Gastrocnemius medialis (tissue), 4 donors: ENCODE data around the gene CSRNP3. TPM values are rescaled to one million over a fixed set of nuclear protein-coding genes. Genes with fewer than 3 reads are reported as not detected.

Source experiments
- ATAC-seq, 2 donors: fragments of 150-250 bp; one replicate each; pipeline ENCODE4 v1.9.1; 2016
- DNase-seq, 2 donors: peaks; one replicate each; pipeline ENCODE4 v3.0.0-alpha.2; 2019
- H3K27ac ChIP-seq, 4 donors: fragments of 200-600 bp; sonication (generic); 1 replicate in 1 of 4; 2 replicates in 3 of 4; pipeline ENCODE4 v1.5.1; 2016 to 2018; ENCODE audit warnings: mild to moderate bottlenecking in 2 of 4, moderate library complexity in 1 of 4
- H3K27me3 ChIP-seq, 3 donors: fragments of 200-600 bp; sonication (generic) in 2 of 3; 1 replicate in 1 of 3; 2 replicates in 2 of 3; pipeline versions ENCODE4 v1.5.1 to v1.6.0; 2016 to 2019; ENCODE audit warnings: mild to moderate bottlenecking in 1 of 3, moderate library complexity in 1 of 3
- H3K36me3 ChIP-seq, 2 donors: fragments of 200-600 bp; sonication (generic) in 1 of 2; one replicate each; pipeline ENCODE4 v1.5.1; 2017 to 2018
- H3K4me1 ChIP-seq, 2 donors: fragments of 200-600 bp; sonication (generic) in 1 of 2; one replicate each; pipeline ENCODE4 v1.5.1; 2016 to 2017; ENCODE audit warnings: mild to moderate bottlenecking in 2 of 2
- H3K4me3 ChIP-seq, 4 donors: fragments of 200-600 bp; sonication (generic) in 3 of 4; 1 replicate in 1 of 4; 2 replicates in 3 of 4; pipeline ENCODE4 v1.5.1; 2016 to 2019; ENCODE audit warnings: mild to moderate bottlenecking in 2 of 4
- H3K9me3 ChIP-seq, 3 donors: fragments of 200-600 bp; sonication (generic) in 2 of 3; 1 replicate in 1 of 3; 2 replicates in 2 of 3; pipeline ENCODE4 v1.5.1; 2016 to 2019
- POLR2A ChIP-seq, 2 donors: fragments of 450-650 bp; IDR thresholded peaks; one replicate each; pipeline ENCODE4 v1.6.1; 2017; ENCODE audit warnings: antibody characterized with exemption in 2 of 2, mild to moderate bottlenecking in 2 of 2, moderate library complexity in 2 of 2
- in situ Hi-C, 4 donors: fragments of 200-750 bp; cut with MboI; loops; one replicate each; pipeline versions ENCODE4 v1.15.0 to v1.8.0; 2017; ENCODE audit warnings: low sequenced_read_pairs in 4 of 4
- intact Hi-C: fragments of 100-400 bp; cut with DNase I; formaldehyde crosslinking; loops from one replicate; pipeline ENCODE4 v1.15.1; 2023; ENCODE audit warnings: low total_unique reads
- total RNA-seq, 4 donors: library from RNA; depleted of rRNA; stranded (reverse); fragments of >200 nt; gene quantifications; one replicate each; pipeline versions ENCODE4 v1.1.0 to v1.2.3, GENCODE V29; 2016
- TF ChIP-seq, protein P1 (sequence below), 5 experiments: fragments of 450-650 bp in 3 of 5; fragments of 200-600 bp in 2 of 5; sonication (generic) in 2 of 5; IDR thresholded peaks in 4 of 5; conservative IDR thresholded peaks in 1 of 5; 1 replicate in 4 of 5; 2 replicates in 1 of 5; pipeline ENCODE4 v1.5.1; 2016 to 2019; ENCODE audit warnings: antibody characterized with exemption in 5 of 5, mild to moderate bottlenecking in 3 of 5, moderate library complexity in 3 of 5

The CSRNP3 gene
- total RNA-seq, 4 donors from 2014 or later: 0.05 to 0.27 (median 0.08) TPM

DNA sequence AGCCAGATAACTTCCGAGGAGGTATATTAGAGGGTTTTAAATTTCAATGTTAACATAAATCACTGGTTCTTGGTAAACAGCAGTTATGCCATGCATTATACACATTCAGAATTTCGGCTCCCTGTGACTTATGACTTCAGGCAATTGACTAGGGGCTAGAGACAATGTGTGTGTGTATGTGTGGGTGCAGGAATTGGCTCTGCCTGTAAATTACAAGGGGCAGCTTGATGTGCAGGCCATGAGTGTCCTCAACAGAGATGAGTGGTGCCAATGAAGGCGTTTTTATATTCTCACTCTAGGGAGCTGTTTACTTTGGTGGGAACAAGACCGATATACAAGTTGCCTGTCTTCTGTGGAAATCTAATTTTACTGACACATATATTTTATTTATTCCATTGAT lies 161.6 kb downstream of the CSRNP3 start:
- in situ Hi-C loops (no loop called here), intact Hi-C loops (no loop called here)
- ATAC-seq: no peak

GRCh38 chr2:165632594-165632993 lies 163.1 kb downstream of the CSRNP3 start:
- H3K27me3 ChIP-seq: no peaks in the 10 kb centered on the region
- H3K36me3 ChIP-seq: no peaks in the 10 kb centered on the region
- no peak for ATAC-seq
- H3K27ac ChIP-seq: no peak overlapping the region
- no peak for TF ChIP-seq POLR2A (IDR thresholded peaks at IDR 0.05)
- TF ChIP-seq, protein P1, sequence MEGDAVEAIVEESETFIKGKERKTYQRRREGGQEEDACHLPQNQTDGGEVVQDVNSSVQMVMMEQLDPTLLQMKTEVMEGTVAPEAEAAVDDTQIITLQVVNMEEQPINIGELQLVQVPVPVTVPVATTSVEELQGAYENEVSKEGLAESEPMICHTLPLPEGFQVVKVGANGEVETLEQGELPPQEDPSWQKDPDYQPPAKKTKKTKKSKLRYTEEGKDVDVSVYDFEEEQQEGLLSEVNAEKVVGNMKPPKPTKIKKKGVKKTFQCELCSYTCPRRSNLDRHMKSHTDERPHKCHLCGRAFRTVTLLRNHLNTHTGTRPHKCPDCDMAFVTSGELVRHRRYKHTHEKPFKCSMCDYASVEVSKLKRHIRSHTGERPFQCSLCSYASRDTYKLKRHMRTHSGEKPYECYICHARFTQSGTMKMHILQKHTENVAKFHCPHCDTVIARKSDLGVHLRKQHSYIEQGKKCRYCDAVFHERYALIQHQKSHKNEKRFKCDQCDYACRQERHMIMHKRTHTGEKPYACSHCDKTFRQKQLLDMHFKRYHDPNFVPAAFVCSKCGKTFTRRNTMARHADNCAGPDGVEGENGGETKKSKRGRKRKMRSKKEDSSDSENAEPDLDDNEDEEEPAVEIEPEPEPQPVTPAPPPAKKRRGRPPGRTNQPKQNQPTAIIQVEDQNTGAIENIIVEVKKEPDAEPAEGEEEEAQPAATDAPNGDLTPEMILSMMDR (IDR thresholded peaks at IDR 0.05 in 4 of 5, conservative IDR thresholded peaks at IDR 0.05 in 1 of 5): no peak
- in situ Hi-C loops (no loop called here), intact Hi-C loops (no loop called here)
- DNase-seq: no peak
- H3K4me3 ChIP-seq: no peak overlapping the region
- H3K9me3 ChIP-seq: no peaks in the 10 kb centered on the region
- H3K4me1 ChIP-seq: no peaks in the 10 kb centered on the region

More for the DNA sequence above, 161.6 kb downstream of the CSRNP3 start:
- Histone ChIP-seq H3K27ac (no peak overlapping the region), H3K4me3 (no peak overlapping the region), H3K4me1 (no peaks in the 10 kb centered on the region), H3K36me3 (no peaks in the 10 kb centered on the region), H3K9me3 (no peaks in the 10 kb centered on the region), H3K27me3 (no peaks in the 10 kb centered on the region)
- DNase-seq: no peak
- TF ChIP-seq, protein P1 (IDR thresholded peaks at IDR 0.05 in 4 of 5, conservative IDR thresholded peaks at IDR 0.05 in 1 of 5): no peak
- TF ChIP-seq POLR2A (IDR thresholded peaks at IDR 0.05): no peak

DNA sequence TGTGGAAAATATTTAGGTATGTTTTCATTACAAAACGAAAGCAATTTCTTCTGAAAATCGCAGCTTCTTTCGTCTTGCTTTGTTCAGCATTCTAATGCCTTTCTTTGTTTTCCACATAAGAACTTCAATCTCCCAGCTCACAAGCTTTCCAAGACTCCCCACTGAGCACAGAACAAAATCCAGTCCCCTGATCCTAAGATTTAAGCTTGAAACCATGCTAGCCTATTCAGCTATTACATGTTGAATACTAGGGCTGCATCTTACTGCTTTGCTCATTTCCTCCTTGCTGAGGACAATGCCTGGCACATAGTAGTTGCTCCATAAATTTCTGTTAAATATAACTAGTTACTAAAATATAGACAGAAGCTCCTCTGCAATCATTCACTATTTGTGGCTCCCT lies 163.9 kb downstream of the CSRNP3 start:
- Histone ChIP-seq H3K36me3 (no peaks in the 10 kb centered on the region), H3K9me3 (no peaks in the 10 kb centered on the region), H3K4me3 (no peak overlapping the region), H3K4me1 (no peaks in the 10 kb centered on the region), H3K27ac (no peak overlapping the region), H3K27me3 (no peaks in the 10 kb centered on the region)
- no peak for ATAC-seq
- TF ChIP-seq, protein P1 (IDR thresholded peaks at IDR 0.05 in 4 of 5, conservative IDR thresholded peaks at IDR 0.05 in 1 of 5): no peak
- no peak for TF ChIP-seq POLR2A (IDR thresholded peaks at IDR 0.05)
- no peak for DNase-seq
- in situ Hi-C loops (no loop called here), intact Hi-C loops (no loop called here)

DNA sequence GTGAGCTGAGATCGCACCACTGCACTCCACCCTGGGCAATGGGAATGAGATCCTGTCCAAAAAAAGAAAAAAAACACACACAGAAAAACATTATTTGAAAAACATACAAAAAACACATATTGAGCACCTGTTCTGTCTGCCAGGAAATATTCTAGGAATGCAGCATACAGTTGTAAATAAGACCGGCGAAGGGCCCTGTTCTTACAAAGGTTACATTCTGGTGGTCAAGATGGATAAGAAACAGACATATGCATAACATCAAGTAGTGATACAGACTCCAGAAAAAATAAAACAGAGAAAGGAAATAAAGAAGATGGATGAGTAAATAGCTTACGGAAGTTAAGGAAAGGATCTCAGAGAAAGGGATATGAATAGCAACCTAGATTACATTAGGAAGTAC lies 164.8 kb downstream of the CSRNP3 start:
- Histone ChIP-seq H3K4me1 (no peaks in the 10 kb centered on the region), H3K36me3 (no peaks in the 10 kb centered on the region), H3K4me3 (no peak overlapping the region), H3K9me3 (no peaks in the 10 kb centered on the region), H3K27ac (no peak overlapping the region), H3K27me3 (no peaks in the 10 kb centered on the region)
- in situ Hi-C loops: no loop called here
- TF ChIP-seq, protein P1 (IDR thresholded peaks at IDR 0.05 in 4 of 5, conservative IDR thresholded peaks at IDR 0.05 in 1 of 5): no peak
- TF ChIP-seq POLR2A (IDR thresholded peaks at IDR 0.05): no peak
- intact Hi-C loops: no loop called here
- ATAC-seq (no peak), DNase-seq (no peak)

- H3K36me3 ChIP-seq: no peaks in the 10 kb centered on the region
- H3K4me3 ChIP-seq: no peak overlapping the region
- DNase-seq (no peak), ATAC-seq (no peak)
- TF ChIP-seq, protein P1 (IDR thresholded peaks at IDR 0.05 in 4 of 5, conservative IDR thresholded peaks at IDR 0.05 in 1 of 5): no peak
- no peak for TF ChIP-seq POLR2A (IDR thresholded peaks at IDR 0.05)
- H3K27ac ChIP-seq: no peak overlapping the region
- in situ Hi-C loops (no loop called here), intact Hi-C loops (no loop called here)
- H3K4me1 ChIP-seq: no peaks in the 10 kb centered on the region
- H3K27me3 ChIP-seq: no peaks in the 10 kb centered on the region
- no peaks in the 10 kb centered on the region for H3K9me3 ChIP-seq
These were observed 165.4 kb downstream of the CSRNP3 start for GRCh38 chr2:165634855-165635254.
